GM21576 (cell line): ENCODE results near the gene CFAP97D2.
"Not testable (repeated sequence)": the region's sequence is repeated elsewhere in the genome, so short reads cannot be mapped to it uniquely, and the experiment has no call there.

Source experiments
- ATAC-seq: cut with Tn5 transposase; IDR thresholded peaks from one replicate; pipeline ENCODE4 v1.9.1; 2021; ENCODE audit warnings: mild to moderate bottlenecking, moderate library complexity; ENCODE audit not compliant: unreplicated experiment

Gene CFAP97D2

DNA sequence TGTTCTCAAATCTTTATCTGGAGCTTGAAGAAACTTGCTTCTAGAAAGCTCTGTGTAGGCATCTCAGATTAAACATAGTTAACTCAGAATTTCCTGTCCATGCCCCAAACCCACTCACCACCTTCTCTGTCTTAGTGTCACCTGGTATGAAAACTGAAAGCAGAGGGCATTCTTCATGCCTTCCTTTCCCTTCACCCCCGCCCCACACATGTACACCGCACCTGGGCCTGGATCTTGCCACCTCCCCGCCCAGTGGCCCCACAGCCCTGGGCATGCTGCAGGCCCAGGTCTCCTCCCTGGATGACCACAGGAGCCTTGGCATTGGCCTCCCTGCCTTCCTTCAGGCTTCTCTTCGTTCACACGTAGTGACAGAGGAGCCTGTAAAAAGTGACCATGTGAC lies 15.8 kb downstream of the CFAP97D2 start:
- no peak for ATAC-seq

DNA sequence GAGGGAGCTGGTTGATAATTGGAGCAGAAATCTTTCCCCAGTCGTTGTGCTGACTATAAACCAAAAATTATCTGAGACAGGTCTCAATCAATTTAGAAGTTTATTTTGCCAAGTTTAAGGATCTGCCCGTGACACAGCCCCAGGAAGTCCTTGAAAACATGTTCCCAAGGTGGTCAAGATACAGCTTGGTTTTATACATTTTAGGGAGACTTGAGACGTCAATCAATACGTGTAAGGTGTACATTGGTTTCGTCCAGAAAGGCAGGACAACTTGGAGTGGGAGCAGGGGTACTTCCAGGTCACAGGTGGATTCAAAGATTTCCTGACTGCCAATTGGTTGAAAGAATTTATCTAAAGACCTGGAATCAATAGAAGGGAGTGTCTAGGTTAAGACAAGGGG lies 17.6 kb downstream of the CFAP97D2 start:
- ATAC-seq, result no peak

DNA sequence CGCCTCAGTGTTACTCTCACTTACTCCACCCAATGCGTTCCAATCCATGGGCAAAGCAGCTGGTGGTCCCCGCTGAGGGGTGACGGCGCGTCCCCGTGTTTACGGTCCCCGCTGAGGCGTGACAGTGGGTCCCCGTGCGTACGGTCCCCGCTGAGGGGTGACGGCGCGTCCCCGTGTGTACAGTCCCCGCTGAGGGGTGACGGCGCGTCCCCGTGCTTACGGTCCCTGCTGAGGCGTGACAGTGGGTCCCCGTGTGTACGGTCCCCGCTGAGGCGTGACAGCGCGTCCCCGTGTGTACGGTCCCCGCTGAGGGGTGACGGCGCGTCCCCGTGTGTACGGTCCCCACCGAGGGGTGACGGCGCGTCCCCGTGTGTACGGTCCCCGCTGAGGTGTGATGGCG lies 19.5 kb downstream of the CFAP97D2 start:
- ATAC-seq, result no peak

DNA sequence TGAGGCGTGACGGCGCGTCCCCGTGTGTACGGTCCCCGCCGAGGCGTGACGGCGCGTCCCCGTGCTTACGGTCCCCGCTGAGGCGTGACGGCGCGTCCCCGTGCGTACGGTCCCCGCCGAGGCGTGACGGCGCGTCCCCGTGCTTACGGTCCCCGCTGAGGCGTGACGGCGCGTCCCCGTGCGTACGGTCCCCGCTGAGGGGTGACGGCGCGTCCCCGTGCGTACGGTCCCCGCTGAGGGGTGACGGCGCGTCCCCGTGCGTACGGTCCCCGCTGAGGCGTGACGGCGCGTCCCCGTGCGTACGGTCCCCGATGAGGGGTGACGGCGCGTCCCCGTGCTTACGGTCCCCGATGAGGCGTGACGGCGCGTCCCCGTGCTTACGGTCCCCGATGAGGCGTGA lies 20.5 kb downstream of the CFAP97D2 start:
- ATAC-seq, result not testable (repeated sequence)

DNA sequence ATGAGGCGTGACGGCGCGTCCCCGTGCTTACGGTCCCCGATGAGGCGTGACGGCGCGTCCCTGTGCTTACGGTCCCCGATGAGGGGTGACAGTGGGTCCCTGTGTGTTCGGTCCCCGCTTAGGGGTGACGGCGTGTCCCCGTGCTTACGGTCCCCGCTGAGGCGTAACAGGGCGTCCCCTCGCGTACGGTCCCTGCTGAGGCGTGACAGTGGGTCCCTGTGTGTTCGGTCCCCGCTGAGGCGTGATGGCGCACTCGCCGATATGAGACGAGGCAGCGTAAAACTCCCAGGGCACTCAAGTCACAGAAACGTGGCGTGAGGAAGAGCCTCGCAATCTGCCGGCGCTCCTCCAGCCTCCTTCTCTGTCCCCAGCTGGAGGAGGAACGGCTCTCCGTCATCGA lies 20.9 kb downstream of the CFAP97D2 start:
- no peak for ATAC-seq

DNA sequence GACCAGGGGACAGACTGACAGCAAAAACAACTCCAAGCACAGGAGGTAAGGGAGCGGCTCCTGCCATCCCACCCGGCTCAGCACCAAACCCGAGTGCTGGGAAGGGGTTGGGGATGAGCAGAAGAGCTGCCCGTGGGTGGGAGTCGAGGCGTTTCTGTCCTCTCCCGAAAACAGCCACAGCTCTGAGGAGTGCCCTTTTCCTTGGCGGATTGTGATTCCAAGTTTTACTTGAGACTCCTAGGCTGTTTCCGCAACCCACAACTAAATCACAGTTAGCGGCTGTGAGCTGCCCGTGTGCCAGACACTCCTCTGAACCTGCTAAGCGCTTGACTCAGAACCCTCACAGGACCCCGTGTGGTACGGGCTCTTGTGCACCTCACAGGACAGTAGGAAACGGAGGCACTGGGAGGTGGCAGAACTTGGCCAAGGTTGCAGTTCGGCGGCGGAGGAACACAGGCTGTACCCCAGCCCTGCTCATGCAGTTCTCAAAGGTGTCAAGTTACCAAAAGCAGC lies 21.4 kb downstream of the CFAP97D2 start:
- no peak for ATAC-seq

DNA sequence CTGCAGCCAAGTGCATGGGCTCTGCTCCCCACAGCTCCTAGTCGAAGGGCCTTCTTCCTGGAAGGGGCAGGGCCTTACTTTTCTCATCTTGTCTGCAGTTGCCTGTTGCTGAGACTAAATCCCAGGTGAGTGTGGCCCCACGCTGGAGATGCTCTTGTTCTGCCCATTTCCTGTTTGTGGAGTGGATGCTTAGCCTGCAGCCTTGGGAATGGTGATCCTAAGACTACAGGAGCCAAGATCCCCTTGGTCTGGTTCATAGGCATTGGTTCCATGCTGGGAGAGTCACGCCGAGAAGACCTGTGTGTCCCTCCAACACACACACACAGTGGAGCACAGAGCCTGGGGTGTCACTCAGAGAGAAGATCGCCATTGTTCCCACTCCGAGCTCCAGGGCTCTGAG lies 23.5 kb downstream of the CFAP97D2 start:
- ATAC-seq, result no peak

DNA sequence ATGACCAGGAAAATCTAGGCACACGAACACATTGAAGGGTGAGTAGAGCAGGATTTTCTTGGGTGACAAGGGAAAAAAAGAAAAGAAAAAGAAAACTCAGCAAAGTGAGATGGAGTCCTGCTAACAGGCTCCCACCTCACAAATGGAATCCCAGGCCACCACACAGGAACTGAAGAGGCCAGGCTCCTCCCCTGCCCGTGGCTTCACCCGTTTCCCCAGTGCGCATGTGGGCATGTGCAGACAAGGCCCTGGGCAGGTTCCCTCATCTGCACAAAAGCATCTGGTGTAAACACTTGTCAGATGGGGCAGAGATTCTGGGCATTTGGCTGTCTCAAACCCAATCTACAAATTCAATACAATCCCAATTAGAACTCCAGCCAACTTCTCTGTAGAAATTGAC lies 24.5 kb downstream of the CFAP97D2 start:
- no peak for ATAC-seq

DNA sequence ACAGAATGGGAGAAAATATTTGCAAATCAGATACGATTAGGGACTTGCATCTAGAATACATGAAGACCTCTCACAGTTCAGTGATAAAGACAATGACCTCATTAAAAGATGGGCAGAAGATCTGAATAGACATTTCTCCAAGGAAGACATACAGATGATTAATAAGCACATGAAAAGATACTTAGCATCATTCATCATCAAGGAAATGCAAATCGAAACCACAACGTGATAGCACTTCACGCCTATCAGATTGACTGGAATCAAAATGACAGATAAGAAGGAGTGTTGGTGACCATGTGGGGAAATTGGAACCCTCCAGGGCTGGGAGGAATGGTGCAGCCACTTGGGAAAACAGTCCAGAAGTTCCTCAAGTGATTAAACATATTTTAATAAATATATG lies 25.8 kb downstream of the CFAP97D2 start:
- no peak for ATAC-seq

DNA sequence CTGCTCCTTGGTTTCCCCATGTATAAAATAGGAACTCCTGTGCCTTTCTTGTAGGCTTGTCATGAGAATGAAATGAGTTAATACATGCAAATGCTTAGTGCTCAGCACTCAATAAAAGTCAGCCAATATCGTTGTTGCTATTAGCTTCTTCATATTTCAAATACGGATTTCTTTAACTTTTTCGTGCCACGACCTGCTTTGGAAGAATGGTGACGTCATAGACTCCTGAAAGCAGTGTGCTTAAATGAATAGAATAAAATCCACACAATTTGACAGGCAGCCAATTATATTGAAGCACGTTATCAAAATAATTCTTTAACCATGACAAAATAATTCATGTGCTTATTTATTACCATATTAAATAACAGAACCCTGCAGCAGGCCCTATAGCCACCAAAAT lies 29.1 kb downstream of the CFAP97D2 start:
- no peak for ATAC-seq

DNA sequence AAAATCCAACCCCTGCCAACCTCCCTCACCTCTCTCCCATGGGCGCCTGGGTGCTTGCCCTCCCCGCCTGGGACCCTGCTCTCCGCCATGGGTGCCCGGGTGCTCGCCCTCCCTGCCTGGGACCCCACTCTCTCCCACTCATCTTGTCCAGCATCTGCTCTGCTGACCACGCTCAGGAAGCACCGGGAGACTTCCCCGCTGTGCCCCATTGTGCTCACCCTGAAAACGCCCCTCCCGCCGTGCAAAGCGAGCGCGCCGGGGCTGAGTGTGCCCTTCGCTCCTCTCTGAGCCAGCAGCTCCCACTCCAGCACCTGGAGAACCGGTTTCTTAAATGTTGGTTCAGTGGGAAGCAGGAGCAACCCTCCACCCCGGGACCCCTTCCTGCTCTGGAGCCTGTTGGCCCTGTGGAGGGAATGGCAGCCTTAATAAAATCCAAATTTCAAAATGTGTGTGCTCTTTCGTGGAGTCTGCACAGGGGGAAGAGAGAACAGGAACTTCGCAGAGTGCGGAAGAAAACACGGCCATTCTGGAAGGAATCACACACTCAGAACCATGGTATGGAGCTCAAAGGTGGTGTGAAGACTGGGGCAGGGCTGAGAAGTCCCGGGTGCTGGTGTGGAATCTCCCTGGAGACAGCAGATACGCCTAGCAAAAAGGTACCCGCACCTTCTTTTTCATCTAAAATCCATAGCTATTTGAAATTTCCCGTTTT lies 32.5 kb downstream of the CFAP97D2 start:
- no peak for ATAC-seq

DNA sequence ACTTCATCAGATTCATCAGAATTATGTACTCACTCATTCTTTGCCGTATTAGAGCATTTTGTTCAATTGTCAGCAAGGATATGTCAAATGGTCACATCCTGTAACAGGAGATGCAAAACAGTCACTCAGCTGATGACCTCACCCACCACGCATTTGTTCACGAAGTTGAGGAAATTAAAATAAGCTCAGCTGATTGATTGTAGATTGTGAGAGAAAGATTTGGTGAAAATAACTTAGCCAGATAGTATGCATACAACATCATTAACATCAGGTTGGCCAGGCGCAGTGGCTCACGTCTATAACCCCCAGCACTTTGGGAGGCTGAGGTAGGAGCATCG lies 33.1 kb downstream of the CFAP97D2 start:
- ATAC-seq, result no peak

DNA sequence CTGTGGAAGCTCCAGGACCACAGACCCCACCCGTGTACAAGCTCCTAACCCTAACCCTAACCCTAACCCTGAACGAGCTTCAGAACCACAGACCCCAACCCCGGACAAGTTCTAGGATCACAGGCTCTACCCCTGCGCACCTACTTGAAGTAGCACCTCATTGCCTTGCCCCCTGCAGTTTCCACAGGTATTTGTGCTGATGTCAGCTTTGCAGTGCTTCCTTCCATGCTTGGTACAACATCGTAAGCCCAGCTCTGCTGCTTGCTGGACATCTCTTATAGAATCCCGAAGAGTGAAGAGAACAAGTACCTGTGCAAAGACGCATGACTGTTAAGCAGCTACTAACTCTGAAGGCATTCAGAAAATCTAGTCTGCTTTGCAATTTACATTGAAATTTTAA lies 34.9 kb downstream of the CFAP97D2 start:
- ATAC-seq, result no peak

DNA sequence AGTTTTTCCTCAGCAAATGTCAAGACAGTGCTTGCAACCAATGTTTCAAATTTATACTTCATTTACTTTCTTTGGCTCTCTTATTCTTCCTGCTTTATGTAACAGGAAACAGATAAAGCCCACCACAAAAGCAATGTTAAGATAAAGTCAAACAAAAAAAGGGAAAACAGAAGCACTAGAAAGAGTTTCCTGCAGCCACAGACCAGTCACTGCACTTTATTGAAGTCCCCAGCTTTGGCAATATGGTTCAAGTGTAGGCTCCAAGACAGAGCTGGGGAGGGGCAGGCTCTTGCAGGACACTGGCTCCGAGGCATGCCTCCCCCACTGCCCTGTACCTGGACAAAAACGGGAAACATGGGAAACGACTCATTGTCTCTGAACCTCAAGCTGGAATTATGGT lies 40.3 kb downstream of the CFAP97D2 start:
- ATAC-seq, result no peak

DNA sequence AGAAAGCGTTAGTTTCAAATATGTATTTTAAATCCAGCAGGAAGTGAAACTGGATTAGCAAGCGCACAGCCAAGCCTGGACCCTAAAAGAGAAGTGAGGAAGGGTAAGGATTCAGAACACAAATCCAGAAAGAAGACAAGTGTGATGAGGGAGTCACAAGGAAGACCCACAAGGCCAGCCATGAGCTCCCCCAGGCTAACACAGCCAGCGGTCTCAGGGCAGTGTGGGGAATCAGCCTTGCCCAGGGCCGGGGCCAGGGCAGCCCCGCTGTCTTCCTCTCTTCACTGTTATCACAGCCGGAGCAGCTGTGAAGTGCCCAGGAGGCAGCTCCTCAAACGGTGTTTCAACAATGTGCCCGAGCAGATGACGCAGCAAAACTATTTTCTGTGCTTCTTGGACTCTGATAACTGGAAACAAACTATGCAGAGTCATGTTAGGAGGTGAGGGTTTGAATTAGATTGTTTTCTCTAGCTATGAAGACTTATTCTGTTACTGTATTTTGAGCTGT lies 43.5 kb downstream of the CFAP97D2 start:
- no peak for ATAC-seq

DNA sequence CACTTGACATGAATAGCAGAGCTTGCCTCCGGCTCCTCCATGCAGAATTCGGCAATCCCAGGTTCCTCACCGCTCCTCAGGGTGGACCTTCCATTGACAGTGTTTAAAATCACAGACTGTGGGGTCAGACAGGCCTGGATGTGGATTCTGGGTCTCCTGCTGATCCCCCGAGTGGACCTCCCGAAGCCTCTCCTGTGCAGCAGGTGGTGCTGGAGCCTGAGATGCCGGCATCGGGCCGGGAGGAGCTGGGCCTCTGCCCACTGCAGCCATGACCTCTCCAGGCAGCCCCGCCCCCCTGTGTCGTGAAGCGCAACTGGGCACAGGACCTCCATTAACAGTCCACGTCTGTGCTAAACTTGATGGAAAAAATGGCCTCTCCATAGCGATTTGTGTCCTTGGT lies 45.1 kb downstream of the CFAP97D2 start:
- no peak for ATAC-seq

DNA sequence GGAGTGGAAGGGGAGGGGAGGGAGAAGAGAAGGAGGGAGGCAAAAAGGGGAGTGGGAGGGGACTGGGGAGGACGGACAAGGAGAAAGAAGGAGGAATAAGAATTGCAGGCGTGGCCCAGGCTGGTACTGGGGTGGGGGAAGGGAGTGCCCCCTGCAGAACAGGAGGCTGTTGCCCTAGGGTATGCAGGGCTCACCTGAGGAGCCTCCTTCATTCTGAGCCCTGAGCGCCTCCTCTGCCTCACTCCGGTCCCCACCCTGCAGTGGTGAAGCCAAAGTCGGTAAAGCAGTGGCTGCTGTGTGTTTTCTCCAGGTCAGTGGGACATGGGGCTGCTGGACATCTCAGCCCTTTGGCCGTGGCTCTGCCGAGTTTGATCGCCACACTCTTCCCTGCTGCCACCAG lies 46.6 kb downstream of the CFAP97D2 start:
- no peak for ATAC-seq

DNA sequence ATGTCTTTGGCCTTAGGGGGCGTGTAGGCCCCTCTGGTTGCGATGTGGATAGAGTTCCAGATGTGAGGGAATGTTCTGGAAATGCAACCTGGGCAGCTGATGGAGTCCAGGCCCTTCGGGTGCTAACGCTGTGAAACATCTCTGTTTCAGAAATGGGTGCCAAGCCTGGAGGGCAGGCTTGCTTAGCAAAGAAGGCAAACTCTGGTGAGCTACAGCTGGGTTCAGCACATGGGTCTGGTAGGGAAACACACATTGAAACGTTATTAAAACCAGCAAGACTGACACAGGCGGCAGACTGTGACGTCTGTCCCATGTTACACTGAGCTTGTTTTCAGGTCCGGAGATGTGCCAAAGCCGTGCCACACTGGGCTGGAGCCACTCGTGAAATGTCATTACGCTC lies 47.0 kb downstream of the CFAP97D2 start:
- ATAC-seq, result no peak

DNA sequence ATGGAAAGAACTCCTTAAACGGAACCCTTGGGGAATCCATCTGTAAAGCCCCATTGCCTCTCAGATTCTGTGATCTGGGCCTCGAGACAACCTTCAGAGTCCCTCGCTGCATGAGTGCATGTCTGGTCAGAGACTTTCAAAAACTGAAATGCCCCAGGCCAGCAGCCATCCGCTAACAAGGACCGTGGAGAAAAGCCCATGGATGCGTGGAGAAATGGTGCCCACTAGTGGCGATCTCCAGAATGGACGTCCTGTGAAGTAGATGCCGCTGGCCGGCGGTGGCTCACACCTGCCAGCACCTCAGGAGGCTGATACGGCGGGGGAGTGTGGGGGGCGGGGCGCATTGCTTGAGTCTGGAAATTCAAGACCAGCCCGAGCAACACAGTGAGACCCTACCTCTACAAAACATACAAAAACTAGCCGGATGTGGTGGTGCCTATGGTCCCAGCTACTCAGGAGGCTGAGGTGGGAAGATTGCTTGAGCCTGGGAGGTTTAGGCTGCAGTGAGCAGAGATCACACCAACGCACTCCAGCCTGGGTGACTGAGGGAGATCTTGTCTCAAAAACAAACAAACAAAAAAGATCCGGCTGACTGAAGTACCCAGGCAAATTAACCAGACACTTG lies 47.8 kb downstream of the CFAP97D2 start:
- ATAC-seq, result peak; percentile 86

DNA sequence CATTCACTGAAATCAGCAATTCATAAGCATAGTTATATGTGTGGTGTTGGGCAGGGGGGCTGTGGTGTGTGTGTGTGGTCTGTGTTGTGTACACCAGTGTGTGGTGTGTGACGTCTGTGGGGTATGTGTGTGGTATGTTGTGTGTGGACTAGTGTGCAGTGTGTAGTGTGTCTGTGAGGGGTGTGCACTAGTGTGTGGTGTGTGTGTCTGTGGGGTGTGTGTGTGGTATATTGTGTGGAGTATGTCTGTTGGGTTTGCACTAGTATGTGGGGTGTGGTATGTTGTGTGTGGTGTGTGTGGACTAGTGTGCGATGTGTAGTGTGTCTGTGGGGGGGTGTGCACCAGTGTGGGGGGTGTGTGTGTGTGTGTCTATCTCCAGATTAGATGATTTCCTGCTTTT lies 48.5 kb downstream of the CFAP97D2 start:
- no peak for ATAC-seq

DNA sequence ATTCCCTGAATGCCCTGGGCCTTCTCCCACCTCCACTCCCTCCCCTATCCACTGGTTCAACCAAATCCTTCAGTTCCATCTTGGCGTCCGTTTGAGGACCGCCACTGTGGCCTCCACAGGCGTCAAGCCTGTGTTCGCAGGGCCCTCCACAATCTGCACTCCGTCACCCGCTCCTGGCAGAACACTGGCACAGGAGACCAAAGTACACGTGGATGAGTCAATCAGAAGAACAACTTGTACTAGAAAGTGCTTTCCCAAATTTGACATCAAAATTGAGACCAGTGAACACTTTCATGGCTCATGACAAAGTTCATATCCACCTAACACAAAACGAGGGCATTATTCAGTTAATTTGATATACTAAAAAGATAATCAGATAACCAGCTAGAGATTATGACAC lies 49.1 kb downstream of the CFAP97D2 start:
- no peak for ATAC-seq

DNA sequence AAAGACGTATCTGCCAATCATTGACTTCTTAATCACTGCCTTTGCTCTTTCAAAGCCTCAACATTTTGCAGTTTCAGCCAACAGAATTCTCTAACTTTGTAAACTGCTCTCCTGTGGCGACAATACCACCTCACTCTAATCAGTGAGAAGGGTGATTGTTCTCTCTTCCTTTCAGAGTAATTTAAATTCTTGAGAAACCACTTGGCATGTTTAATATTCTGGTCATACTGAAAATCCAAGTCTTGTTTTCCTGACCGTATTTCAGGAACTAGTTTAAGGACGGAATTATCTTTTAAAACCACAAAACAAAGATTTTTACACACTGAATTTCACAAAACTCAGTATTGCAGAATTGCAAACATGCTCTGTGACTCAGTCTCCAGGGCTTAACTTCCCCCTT lies 50.4 kb downstream of the CFAP97D2 start:
- no peak for ATAC-seq

DNA sequence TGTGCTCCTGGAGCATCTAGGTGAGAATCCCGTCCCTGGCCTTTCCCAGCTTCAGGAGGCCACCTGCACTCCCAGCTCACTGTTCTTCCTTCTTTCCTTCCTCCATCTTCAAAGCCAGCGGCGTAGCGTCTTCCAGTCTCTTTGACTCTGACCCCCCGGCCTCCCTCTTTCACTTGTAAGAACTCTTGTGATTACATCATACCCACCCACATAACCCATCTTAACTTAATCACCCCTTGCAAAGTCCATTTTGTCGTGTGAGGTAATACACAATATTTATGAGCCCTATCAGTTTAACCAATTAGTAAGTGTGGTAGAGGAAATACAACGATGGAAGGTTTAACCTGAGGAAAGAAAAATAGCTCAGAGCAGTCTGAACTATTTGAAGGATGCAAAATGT lies 51.1 kb downstream of the CFAP97D2 start:
- ATAC-seq, result no peak
